Measurements from ENCODE around the gene ZFP69.

The ZFP69 gene

DNA sequence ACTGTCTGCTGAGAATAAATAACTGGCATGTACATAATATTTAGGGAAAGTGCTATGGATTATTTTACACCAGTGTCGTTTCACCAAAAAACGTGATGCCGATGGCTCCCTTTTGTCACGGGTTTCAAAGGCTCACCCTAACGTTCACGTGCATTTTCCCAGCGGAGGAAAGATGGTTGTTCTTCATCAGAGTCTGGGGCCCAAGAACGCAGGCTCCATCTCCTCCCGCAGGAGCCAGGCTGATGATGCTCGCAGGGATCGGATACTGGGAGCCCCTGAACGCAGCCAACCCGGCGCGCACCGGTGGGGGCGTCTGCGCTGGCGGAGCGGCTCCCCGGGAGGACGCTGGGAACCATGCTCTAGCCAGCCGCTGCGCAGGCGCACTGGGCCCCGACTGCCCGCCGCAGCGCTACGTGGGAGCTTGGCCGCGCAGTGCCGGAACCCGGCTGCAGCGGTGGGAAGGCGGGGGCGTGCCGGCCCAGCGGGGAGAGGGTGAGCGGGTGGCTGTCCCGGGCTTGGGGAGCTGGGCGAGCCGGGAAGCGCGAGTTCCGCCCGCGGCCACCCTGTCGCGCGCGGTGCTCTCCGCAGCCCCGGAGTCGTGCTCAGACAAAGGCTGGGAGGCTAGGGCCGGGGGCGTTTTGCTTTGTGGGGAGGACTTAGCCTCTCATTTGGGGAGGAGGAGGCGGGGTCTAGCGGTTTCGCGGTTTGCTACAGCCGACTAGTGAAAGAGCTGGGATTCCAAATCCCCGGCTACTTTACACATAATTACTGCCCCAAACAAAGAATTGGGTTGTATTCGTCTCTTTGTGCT lies 27.2 kb upstream of the ZFP69 start, which contains the start of gene ZFP69B (continued):
- TF ChIP-seq, protein P1, sequence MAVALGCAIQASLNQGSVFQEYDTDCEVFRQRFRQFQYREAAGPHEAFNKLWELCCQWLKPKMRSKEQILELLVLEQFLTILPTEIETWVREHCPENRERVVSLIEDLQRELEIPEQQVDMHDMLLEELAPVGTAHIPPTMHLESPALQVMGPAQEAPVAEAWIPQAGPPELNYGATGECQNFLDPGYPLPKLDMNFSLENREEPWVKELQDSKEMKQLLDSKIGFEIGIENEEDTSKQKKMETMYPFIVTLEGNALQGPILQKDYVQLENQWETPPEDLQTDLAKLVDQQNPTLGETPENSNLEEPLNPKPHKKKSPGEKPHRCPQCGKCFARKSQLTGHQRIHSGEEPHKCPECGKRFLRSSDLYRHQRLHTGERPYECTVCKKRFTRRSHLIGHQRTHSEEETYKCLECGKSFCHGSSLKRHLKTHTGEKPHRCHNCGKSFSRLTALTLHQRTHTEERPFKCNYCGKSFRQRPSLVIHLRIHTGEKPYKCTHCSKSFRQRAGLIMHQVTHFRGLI (tag by site-specific recombination; IDR thresholded peaks at IDR 0.05): no peak
- TF ChIP-seq, protein P2, sequence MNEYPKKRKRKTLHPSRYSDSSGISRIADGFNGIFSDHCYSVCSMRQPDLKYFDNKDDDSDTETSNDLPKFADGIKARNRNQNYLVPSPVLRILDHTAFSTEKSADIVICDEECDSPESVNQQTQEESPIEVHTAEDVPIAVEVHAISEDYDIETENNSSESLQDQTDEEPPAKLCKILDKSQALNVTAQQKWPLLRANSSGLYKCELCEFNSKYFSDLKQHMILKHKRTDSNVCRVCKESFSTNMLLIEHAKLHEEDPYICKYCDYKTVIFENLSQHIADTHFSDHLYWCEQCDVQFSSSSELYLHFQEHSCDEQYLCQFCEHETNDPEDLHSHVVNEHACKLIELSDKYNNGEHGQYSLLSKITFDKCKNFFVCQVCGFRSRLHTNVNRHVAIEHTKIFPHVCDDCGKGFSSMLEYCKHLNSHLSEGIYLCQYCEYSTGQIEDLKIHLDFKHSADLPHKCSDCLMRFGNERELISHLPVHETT (tag by site-specific recombination; IDR thresholded peaks at IDR 0.05): no peak
- TF ChIP-seq, protein P3, sequence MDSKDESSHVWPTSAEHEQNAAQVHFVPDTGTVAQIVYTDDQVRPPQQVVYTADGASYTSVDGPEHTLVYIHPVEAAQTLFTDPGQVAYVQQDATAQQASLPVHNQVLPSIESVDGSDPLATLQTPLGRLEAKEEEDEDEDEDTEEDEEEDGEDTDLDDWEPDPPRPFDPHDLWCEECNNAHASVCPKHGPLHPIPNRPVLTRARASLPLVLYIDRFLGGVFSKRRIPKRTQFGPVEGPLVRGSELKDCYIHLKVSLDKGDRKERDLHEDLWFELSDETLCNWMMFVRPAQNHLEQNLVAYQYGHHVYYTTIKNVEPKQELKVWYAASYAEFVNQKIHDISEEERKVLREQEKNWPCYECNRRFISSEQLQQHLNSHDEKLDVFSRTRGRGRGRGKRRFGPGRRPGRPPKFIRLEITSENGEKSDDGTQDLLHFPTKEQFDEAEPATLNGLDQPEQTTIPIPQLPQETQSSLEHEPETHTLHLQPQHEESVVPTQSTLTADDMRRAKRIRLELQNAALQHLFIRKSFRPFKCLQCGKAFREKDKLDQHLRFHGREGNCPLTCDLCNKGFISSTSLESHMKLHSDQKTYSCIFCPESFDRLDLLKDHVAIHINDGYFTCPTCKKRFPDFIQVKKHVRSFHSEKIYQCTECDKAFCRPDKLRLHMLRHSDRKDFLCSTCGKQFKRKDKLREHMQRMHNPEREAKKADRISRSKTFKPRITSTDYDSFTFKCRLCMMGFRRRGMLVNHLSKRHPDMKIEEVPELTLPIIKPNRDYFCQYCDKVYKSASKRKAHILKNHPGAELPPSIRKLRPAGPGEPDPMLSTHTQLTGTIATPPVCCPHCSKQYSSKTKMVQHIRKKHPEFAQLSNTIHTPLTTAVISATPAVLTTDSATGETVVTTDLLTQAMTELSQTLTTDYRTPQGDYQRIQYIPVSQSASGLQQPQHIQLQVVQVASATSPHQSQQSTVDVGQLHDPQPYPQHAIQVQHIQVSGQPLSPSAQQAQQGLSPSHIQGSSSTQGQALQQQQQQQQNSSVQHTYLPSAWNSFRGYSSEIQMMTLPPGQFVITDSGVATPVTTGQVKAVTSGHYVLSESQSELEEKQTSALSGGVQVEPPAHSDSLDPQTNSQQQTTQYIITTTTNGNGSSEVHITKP (tag by site-specific recombination; IDR thresholded peaks at IDR 0.05): no peak; the same call in 1 of the 2 replicates
- no peak for TF ChIP-seq ZNF701 (tag by site-specific recombination; IDR thresholded peaks at IDR 0.05)
- no peak for TF ChIP-seq ZFP69B (tag by site-specific recombination; IDR thresholded peaks at IDR 0.05)
- TF ChIP-seq ZBTB17 (tag by site-specific recombination; IDR thresholded peaks at IDR 0.05): peak; percentile 94
- TF ChIP-seq ZNF138 (tag by site-specific recombination; IDR thresholded peaks at IDR 0.05; ENCODE audit: borderline replicate concordance): no peak
- TF ChIP-seq PRDM1 (tag by site-specific recombination; IDR thresholded peaks at IDR 0.05): no peak
- 0 out of 2 replicates have a peak, but pooled peaks have one; percentile 57 for TF ChIP-seq ZNF184 (tag by site-specific recombination; IDR thresholded peaks at IDR 0.05)
- TF ChIP-seq, protein P4, sequence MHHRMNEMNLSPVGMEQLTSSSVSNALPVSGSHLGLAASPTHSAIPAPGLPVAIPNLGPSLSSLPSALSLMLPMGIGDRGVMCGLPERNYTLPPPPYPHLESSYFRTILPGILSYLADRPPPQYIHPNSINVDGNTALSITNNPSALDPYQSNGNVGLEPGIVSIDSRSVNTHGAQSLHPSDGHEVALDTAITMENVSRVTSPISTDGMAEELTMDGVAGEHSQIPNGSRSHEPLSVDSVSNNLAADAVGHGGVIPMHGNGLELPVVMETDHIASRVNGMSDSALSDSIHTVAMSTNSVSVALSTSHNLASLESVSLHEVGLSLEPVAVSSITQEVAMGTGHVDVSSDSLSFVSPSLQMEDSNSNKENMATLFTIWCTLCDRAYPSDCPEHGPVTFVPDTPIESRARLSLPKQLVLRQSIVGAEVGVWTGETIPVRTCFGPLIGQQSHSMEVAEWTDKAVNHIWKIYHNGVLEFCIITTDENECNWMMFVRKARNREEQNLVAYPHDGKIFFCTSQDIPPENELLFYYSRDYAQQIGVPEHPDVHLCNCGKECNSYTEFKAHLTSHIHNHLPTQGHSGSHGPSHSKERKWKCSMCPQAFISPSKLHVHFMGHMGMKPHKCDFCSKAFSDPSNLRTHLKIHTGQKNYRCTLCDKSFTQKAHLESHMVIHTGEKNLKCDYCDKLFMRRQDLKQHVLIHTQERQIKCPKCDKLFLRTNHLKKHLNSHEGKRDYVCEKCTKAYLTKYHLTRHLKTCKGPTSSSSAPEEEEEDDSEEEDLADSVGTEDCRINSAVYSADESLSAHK (tag by site-specific recombination; IDR thresholded peaks at IDR 0.05): peak; percentile 65; the same call in 1 of the 2 replicates
- no peak for TF ChIP-seq ZNF211 (tag by site-specific recombination; IDR thresholded peaks at IDR 0.05; ENCODE audit: low read depth)
- TF ChIP-seq, protein P5, sequence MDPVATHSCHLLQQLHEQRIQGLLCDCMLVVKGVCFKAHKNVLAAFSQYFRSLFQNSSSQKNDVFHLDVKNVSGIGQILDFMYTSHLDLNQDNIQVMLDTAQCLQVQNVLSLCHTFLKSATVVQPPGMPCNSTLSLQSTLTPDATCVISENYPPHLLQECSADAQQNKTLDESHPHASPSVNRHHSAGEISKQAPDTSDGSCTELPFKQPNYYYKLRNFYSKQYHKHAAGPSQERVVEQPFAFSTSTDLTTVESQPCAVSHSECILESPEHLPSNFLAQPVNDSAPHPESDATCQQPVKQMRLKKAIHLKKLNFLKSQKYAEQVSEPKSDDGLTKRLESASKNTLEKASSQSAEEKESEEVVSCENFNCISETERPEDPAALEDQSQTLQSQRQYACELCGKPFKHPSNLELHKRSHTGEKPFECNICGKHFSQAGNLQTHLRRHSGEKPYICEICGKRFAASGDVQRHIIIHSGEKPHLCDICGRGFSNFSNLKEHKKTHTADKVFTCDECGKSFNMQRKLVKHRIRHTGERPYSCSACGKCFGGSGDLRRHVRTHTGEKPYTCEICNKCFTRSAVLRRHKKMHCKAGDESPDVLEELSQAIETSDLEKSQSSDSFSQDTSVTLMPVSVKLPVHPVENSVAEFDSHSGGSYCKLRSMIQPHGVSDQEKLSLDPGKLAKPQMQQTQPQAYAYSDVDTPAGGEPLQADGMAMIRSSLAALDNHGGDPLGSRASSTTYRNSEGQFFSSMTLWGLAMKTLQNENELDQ (tag by site-specific recombination; IDR thresholded peaks at IDR 0.05; ENCODE audit: low read depth): no peak
- TF ChIP-seq, protein P6, sequence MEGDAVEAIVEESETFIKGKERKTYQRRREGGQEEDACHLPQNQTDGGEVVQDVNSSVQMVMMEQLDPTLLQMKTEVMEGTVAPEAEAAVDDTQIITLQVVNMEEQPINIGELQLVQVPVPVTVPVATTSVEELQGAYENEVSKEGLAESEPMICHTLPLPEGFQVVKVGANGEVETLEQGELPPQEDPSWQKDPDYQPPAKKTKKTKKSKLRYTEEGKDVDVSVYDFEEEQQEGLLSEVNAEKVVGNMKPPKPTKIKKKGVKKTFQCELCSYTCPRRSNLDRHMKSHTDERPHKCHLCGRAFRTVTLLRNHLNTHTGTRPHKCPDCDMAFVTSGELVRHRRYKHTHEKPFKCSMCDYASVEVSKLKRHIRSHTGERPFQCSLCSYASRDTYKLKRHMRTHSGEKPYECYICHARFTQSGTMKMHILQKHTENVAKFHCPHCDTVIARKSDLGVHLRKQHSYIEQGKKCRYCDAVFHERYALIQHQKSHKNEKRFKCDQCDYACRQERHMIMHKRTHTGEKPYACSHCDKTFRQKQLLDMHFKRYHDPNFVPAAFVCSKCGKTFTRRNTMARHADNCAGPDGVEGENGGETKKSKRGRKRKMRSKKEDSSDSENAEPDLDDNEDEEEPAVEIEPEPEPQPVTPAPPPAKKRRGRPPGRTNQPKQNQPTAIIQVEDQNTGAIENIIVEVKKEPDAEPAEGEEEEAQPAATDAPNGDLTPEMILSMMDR (tag by site-specific recombination; IDR thresholded peaks at IDR 0.05): 0 out of 2 replicates have a peak, but pooled peaks have one; percentile 65
- TF ChIP-seq, protein P7, sequence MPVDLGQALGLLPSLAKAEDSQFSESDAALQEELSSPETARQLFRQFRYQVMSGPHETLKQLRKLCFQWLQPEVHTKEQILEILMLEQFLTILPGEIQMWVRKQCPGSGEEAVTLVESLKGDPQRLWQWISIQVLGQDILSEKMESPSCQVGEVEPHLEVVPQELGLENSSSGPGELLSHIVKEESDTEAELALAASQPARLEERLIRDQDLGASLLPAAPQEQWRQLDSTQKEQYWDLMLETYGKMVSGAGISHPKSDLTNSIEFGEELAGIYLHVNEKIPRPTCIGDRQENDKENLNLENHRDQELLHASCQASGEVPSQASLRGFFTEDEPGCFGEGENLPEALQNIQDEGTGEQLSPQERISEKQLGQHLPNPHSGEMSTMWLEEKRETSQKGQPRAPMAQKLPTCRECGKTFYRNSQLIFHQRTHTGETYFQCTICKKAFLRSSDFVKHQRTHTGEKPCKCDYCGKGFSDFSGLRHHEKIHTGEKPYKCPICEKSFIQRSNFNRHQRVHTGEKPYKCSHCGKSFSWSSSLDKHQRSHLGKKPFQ (tag by site-specific recombination; IDR thresholded peaks at IDR 0.05): no peak
- no peak for TF ChIP-seq TCF7L2 (IDR thresholded peaks at IDR 0.05; ENCODE audit: borderline replicate concordance, low read depth, low read length)
- TF ChIP-seq, protein P8, sequence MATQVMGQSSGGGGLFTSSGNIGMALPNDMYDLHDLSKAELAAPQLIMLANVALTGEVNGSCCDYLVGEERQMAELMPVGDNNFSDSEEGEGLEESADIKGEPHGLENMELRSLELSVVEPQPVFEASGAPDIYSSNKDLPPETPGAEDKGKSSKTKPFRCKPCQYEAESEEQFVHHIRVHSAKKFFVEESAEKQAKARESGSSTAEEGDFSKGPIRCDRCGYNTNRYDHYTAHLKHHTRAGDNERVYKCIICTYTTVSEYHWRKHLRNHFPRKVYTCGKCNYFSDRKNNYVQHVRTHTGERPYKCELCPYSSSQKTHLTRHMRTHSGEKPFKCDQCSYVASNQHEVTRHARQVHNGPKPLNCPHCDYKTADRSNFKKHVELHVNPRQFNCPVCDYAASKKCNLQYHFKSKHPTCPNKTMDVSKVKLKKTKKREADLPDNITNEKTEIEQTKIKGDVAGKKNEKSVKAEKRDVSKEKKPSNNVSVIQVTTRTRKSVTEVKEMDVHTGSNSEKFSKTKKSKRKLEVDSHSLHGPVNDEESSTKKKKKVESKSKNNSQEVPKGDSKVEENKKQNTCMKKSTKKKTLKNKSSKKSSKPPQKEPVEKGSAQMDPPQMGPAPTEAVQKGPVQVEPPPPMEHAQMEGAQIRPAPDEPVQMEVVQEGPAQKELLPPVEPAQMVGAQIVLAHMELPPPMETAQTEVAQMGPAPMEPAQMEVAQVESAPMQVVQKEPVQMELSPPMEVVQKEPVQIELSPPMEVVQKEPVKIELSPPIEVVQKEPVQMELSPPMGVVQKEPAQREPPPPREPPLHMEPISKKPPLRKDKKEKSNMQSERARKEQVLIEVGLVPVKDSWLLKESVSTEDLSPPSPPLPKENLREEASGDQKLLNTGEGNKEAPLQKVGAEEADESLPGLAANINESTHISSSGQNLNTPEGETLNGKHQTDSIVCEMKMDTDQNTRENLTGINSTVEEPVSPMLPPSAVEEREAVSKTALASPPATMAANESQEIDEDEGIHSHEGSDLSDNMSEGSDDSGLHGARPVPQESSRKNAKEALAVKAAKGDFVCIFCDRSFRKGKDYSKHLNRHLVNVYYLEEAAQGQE (tag by site-specific recombination; IDR thresholded peaks at IDR 0.05): no peak
- no peak for TF ChIP-seq ZNF558 (tag by site-specific recombination; IDR thresholded peaks at IDR 0.05)
- no peak for TF ChIP-seq FEZF1 (tag by site-specific recombination; IDR thresholded peaks at IDR 0.05)
- TF ChIP-seq ZNF335 (tag by site-specific recombination; conservative IDR thresholded peaks at IDR 0.05): peak; percentile 53
